GM23338 (cell line): Measurements from ENCODE around the gene INAFM1. TPM values are rescaled to one million over a fixed set of nuclear protein-coding genes. Genes with fewer than 3 reads are reported as not detected.

Experiments
- ATAC-seq: fragments of 200-7000 bp; cut with Tn5 transposase; 3 replicates; pipeline ENCODE4 v1.9.1; 2020
- DNase-seq: peaks from one replicate; pipeline ENCODE4 v3.0.0-alpha.2; 2015; ENCODE audit warnings: low spot score
- H2AFZ ChIP-seq: fragments of 200-600 bp; sonication (generic); 2 replicates; pipeline ENCODE4 v1.8.0; 2016; ENCODE audit warnings: antibody characterized with exemption, mild to moderate bottlenecking, moderate library complexity
- H3F3A ChIP-seq: fragments of 200-600 bp; sonication (generic); replicated peaks from 2 replicates; pipeline ENCODE4 v1.8.0; 2017; ENCODE audit warnings: antibody characterized with exemption, mixed run types, low read depth
- H3K27ac ChIP-seq: fragments of 200-600 bp; sonication (generic); 2 replicates; pipeline ENCODE4 v1.6.1; 2016; ENCODE audit warnings: low read depth
- H3K27me3 ChIP-seq: fragments of 200-600 bp; sonication (generic); 2 replicates; pipeline ENCODE4 v1.8.0; 2016; ENCODE audit warnings: mild to moderate bottlenecking, mixed run types, moderate library complexity; ENCODE audit not compliant: insufficient read depth
- H3K36me3 ChIP-seq: fragments of 200-600 bp; sonication (generic); 2 replicates; pipeline ENCODE4 v1.8.0; 2016; ENCODE audit warnings: mild to moderate bottlenecking; ENCODE audit not compliant: insufficient read depth
- H3K4me1 ChIP-seq: fragments of 200-600 bp; sonication (generic); 2 replicates; pipeline ENCODE4 v1.8.0; 2016; ENCODE audit warnings: mild to moderate bottlenecking, moderate library complexity; ENCODE audit not compliant: insufficient read depth
- H3K4me2 ChIP-seq: fragments of 200-600 bp; sonication (generic); 2 replicates; pipeline ENCODE4 v1.7.1; 2017; ENCODE audit warnings: mixed run types
- H3K4me3 ChIP-seq: fragments of 200-600 bp; sonication (generic); 2 replicates; pipeline ENCODE4 v1.6.1; 2016; ENCODE audit warnings: mixed run types
- H3K79me2 ChIP-seq: fragments of 200-600 bp; sonication (generic); replicated peaks from 2 replicates; pipeline ENCODE4 v1.8.0; 2017; ENCODE audit warnings: mild to moderate bottlenecking; ENCODE audit not compliant: insufficient read depth
- H3K9me2 ChIP-seq: fragments of 200-600 bp; sonication (generic); 2 replicates; pipeline ENCODE4 v1.8.0; 2017; ENCODE audit not compliant: insufficient read depth
- H4K20me1 ChIP-seq: fragments of 200-600 bp; sonication (generic); replicated peaks from 2 replicates; pipeline ENCODE4 v1.8.0; 2017; ENCODE audit warnings: mild to moderate bottlenecking; ENCODE audit not compliant: insufficient read depth
- H3K27ac Mint-ChIP-seq: 2 replicates; pipeline ENCODE4 v1.8.0; 2020; ENCODE audit warnings: inconsistent platforms, mild to moderate bottlenecking, moderate library complexity, mixed read lengths
- H3K27me3 Mint-ChIP-seq: 3 replicates; pipeline ENCODE4 v1.8.0; 2022; ENCODE audit warnings: low read depth, mild to moderate bottlenecking, moderate library complexity, mixed read lengths, inconsistent platforms; ENCODE audit not compliant: insufficient read depth, poor library complexity
- H3K36me3 Mint-ChIP-seq: 3 replicates; pipeline ENCODE4 v1.8.0; 2021; ENCODE audit warnings: low read depth, mild to moderate bottlenecking, inconsistent platforms, moderate library complexity, mixed read lengths
- H3K4me1 Mint-ChIP-seq: 3 replicates; pipeline ENCODE4 v1.8.0; 2020; ENCODE audit warnings: mild to moderate bottlenecking, inconsistent platforms, mixed read lengths
- H3K4me3 Mint-ChIP-seq: 3 replicates; pipeline ENCODE4 v1.8.0; 2021; ENCODE audit warnings: moderate library complexity, mild to moderate bottlenecking, inconsistent platforms, mixed read lengths
- H3K9me3 Mint-ChIP-seq: 3 replicates; pipeline ENCODE4 v1.8.0; 2020; ENCODE audit warnings: moderate library complexity, mild to moderate bottlenecking, inconsistent platforms, mixed read lengths
- CREB1 ChIP-seq: fragments of 250-450 bp; sonication (Bioruptor Pico); IDR thresholded peaks from 2 replicates; pipeline ENCODE4 v1.5.0; 2020; ENCODE audit warnings: low read depth, mild to moderate bottlenecking, moderate library complexity
- CTCF ChIP-seq, 2 experiments: fragments of 200-600 bp in 1 of 2; sonication (generic) in 1 of 2; conservative IDR thresholded peaks; 2 replicates each; pipeline versions ENCODE4 v1.5.1 to v1.6.1; 2016 to 2017; ENCODE audit warnings: antibody characterized with exemption in 2 of 2, low read depth in 2 of 2, mild to moderate bottlenecking in 2 of 2, moderate library complexity in 1 of 2
- ETS1 ChIP-seq: IDR thresholded peaks from 2 replicates; pipeline ENCODE4 v1.6.1; 2016; ENCODE audit warnings: antibody characterized with exemption
- EZH2 ChIP-seq: fragments of 200-600 bp; sonication (generic); IDR thresholded peaks from one replicate; pipeline ENCODE4 v1.8.0; 2017; ENCODE audit warnings: antibody characterized with exemption, mild to moderate bottlenecking, low read depth; ENCODE audit not compliant: unreplicated experiment
- EZH2phosphoT487 ChIP-seq: fragments of 200-600 bp; sonication (generic); IDR thresholded peaks from one replicate; pipeline ENCODE4 v1.8.1; 2018; ENCODE audit warnings: antibody characterized with exemption; ENCODE audit not compliant: unreplicated experiment
- NANOG ChIP-seq: IDR thresholded peaks from 2 replicates; pipeline ENCODE4 v1.6.1; 2016; ENCODE audit warnings: antibody characterized with exemption, borderline replicate concordance
- STAT1 ChIP-seq: IDR thresholded peaks from one replicate; pipeline ENCODE4 v1.6.1; 2016; ENCODE audit warnings: antibody characterized with exemption; ENCODE audit not compliant: unreplicated experiment
- ZNF114 ChIP-seq: fragments of 250-450 bp; sonication (Bioruptor Pico); IDR thresholded peaks from 2 replicates; pipeline ENCODE4 v1.5.0; 2020; ENCODE audit warnings: mild to moderate bottlenecking, moderate library complexity
- ZNF331 ChIP-seq: fragments of 250-450 bp; sonication (Bioruptor Pico); IDR thresholded peaks from 2 replicates; pipeline ENCODE4 v1.5.0; 2020; ENCODE audit warnings: low read depth, mild to moderate bottlenecking, moderate library complexity
- ZNF462 ChIP-seq: fragments of 250-450 bp; sonication (Bioruptor Pico); IDR thresholded peaks from 2 replicates; pipeline ENCODE4 v1.5.0; 2020; ENCODE audit warnings: mild to moderate bottlenecking, moderate library complexity
- polyA plus RNA-seq: library from polyadenylated mRNA; unstranded; fragments of >200 nt; fragmentation: Nextera tagmentation; extraction: Ambion mirVana; gene quantifications from 2 replicates; pipeline ENCODE4 v1.2.1, GENCODE V29; 2016
- total RNA-seq: library from RNA; depleted of rRNA; stranded (reverse); fragments of >200 nt; shearing (Covaris generic); gene quantifications from 2 replicates; pipeline ENCODE4 v1.2.3, GENCODE V29; 2014
- TF ChIP-seq, protein P1 (sequence below): IDR thresholded peaks from one replicate; pipeline ENCODE4 v1.6.1; 2018; ENCODE audit warnings: antibody characterized with exemption; ENCODE audit not compliant: unreplicated experiment

Gene INAFM1
- total and polyA plus RNA-seq, 2 experiments from 2014 or later = 2.9 to 10.2 TPM

DNA sequence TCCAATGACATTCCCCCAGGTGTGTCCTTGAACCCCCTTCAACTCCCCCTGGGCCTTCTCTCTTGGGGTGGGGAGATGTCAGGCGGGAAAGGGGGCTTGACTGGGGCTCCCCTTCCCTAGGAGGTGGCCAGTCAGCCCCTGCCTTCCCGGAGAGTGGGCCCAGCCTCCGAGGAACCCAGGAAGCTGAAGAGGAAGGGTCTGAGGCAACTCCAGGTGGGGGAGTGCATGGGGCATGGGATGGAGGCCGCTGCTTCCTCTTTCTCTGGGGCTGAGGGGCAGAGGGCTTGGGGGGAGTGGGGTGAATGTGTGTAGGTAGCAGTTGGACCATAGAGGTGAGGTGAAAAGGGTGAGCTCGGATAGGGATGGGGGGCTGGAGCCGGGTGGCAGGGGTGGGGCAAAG is 2.7 kb upstream of the INAFM1 start (continued):
- no peak for TF ChIP-seq CREB1 (CRISPR knock-in tag)

GRCh38 chr19:47272448-47273312 is 2.0 kb upstream of the INAFM1 start:
- peak overlapping the region; percentile 72 for H2AFZ ChIP-seq
- H3K4me3 ChIP-seq = peak overlapping the region; percentile 83
- Mint-ChIP-seq H3K4me3 (peak overlapping the region; percentile 88), H3K27me3 (peaks cover 33% of the 10 kb centered on the region), H3K36me3 (peaks cover 28% of the 10 kb centered on the region), H3K27ac (peak overlapping the region; percentile 85), H3K9me3 (no peaks in the 10 kb centered on the region; the same call in 2 of the 3 replicates), H3K4me1 (peaks cover 24% of the 10 kb centered on the region)
- ATAC-seq (peak; percentile 12), DNase-seq (peak; percentile 50)
- H3K4me1 ChIP-seq = peaks cover 11% of the 10 kb centered on the region; the same call in 1 of the 2 replicates
- no peaks in the 10 kb centered on the region for H3K9me2 ChIP-seq
- H3F3A ChIP-seq = peaks cover 20% of the 10 kb centered on the region
- H4K20me1 ChIP-seq = peaks cover 3% of the 10 kb centered on the region
- no peaks in the 10 kb centered on the region for H3K36me3 ChIP-seq
- peak overlapping the region; percentile 95 for H3K4me2 ChIP-seq
- no peaks in the 10 kb centered on the region for H3K79me2 ChIP-seq
- peak overlapping the region; percentile 100 for H3K27ac ChIP-seq
- peaks cover 8% of the 10 kb centered on the region for H3K27me3 ChIP-seq
- no peak for TF ChIP-seq ZNF462 (CRISPR knock-in tag)
- no peak for TF ChIP-seq CTCF (conservative IDR thresholded peaks at IDR 0.05; ENCODE audit: low read depth in 2 of 2)
- no peak for TF ChIP-seq CREB1 (CRISPR knock-in tag)
- TF ChIP-seq ZNF331 (CRISPR knock-in tag) = no peak
- TF ChIP-seq NANOG = no peak
- TF ChIP-seq, protein P1, sequence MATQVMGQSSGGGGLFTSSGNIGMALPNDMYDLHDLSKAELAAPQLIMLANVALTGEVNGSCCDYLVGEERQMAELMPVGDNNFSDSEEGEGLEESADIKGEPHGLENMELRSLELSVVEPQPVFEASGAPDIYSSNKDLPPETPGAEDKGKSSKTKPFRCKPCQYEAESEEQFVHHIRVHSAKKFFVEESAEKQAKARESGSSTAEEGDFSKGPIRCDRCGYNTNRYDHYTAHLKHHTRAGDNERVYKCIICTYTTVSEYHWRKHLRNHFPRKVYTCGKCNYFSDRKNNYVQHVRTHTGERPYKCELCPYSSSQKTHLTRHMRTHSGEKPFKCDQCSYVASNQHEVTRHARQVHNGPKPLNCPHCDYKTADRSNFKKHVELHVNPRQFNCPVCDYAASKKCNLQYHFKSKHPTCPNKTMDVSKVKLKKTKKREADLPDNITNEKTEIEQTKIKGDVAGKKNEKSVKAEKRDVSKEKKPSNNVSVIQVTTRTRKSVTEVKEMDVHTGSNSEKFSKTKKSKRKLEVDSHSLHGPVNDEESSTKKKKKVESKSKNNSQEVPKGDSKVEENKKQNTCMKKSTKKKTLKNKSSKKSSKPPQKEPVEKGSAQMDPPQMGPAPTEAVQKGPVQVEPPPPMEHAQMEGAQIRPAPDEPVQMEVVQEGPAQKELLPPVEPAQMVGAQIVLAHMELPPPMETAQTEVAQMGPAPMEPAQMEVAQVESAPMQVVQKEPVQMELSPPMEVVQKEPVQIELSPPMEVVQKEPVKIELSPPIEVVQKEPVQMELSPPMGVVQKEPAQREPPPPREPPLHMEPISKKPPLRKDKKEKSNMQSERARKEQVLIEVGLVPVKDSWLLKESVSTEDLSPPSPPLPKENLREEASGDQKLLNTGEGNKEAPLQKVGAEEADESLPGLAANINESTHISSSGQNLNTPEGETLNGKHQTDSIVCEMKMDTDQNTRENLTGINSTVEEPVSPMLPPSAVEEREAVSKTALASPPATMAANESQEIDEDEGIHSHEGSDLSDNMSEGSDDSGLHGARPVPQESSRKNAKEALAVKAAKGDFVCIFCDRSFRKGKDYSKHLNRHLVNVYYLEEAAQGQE = no peak
- no peak for TF ChIP-seq STAT1
- no peak for TF ChIP-seq EZH2
- TF ChIP-seq EZH2phosphoT487 = no peak
- no peak for TF ChIP-seq ZNF114 (CRISPR knock-in tag)
- TF ChIP-seq ETS1 = no peak
